NCI-H1436 (cell line): ENCODE measurements around the gene SLCO2B1.
A peak's percentile ranks its signal among the peaks of the same experiment; 100 is the strongest.

Experiments
- DNase-seq: peaks from one replicate; lab custom pipeline; 2025; lab: John Stamatoyannopoulos, UW

Gene SLCO2B1

DNA sequence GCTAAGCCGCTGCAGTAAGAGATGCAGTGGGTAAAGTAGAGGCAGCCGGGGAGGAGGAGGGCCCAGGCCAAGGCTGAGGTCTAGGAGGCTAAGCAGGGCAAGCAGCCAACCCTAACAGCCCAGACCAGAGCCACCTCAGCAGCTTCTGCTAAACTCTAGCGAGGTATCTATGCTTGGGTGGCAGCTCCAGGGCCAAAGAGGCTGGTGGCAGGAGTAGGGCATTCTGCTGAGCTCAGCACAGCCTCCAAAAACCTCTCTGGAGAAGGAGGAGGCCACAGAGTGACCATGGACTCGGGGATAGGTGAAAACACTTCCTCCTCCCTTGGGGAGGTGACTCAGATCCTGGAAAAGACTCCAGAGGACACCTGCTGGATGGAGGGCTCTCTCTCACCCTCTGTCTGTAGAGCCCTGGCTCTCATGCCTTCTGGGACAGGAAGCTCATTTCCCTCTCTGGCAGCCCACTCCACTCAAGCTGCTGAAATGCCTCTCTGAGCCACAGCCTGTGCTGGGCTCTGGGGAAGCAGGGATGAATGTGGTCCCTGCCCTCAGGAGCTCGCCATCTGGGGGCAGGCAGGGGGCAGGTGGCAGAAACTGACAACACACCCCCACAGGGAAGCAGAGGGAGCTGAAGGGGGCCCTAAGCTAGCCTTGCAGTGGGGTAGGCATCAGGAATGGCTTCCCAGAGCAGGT is 73.2 kb downstream of the SLCO2B1 start:
- no peak for DNase-seq

DNA sequence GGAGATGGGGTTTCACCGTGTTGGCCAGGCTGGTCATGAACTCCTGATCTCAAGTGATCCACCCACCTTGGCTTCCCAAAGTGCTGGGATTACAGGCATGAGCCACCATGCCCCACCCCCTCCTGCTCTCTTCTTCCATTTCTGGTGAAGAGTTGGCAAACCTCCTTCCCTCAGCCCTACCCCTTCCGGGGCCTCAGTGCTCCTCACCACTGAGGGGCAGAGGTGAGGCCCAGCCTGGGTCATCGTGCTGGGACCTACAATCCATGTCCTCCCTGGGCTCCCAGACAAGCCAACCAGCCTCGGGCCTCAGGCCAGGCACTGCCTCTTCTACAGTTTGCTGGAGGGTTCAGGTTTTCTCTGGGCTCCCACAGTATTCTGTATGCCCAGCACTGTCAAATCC is 74.9 kb downstream of the SLCO2B1 start:
- no peak for DNase-seq

DNA sequence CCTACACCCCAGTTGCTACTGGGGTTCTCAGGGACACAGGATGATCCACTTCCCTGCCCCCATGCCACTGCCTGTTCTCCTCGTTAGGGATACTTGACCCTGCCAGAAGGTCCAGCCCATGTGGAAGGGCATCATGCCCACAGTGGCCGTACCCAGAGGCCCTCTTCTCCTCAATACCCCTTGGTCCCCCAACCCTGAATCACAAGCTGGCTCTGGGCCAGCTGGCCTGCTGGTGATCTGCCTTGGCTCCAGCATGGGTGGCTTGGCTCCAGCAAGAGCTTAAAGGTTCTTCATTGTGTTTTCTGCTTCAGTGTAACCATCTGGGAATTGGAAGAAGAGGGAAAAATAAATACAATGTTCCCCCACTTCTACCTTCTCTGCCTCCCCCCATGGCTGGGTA is 78.6 kb downstream of the SLCO2B1 start:
- no peak for DNase-seq

DNA sequence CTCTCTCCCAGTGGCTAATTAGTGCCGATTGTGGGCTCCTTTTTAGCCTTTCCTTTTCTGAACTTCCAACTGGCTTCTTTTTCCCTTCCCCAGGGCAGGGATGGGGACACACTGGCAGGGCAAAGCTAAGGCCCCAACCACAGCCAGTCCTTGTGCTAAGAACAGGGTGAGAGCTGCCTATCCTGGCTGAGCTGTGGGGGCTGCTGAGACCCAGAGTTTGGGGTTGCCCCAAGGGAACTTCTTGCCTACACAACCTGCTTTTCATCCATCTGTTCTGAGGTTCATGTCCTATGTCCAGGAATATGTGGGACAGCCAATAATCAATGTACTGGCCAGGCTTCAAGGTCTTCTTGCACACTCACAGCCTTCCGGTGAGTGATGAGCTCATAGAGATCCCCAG is 79.7 kb downstream of the SLCO2B1 start:
- no peak for DNase-seq

DNA sequence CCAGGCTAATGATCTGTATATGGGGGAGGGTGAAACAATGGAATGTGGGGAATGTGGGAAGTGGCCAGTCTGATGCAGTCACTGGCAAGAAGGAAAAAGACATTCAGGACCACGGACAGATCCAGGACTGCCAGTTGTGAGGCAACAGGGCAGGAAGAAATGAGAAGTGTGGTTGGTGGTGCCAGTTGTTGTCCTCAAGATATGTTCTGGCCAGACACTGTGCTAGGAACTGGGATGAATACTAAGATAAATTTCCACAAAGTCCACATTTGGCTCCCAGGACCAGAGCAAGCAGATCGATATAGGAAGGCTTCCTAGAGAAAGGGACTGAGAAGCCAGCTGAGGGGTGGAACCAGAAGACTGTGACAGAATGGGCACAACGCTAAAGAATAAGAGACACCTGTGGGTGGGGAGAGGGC is 82.9 kb downstream of the SLCO2B1 start:
- no peak for DNase-seq

DNA sequence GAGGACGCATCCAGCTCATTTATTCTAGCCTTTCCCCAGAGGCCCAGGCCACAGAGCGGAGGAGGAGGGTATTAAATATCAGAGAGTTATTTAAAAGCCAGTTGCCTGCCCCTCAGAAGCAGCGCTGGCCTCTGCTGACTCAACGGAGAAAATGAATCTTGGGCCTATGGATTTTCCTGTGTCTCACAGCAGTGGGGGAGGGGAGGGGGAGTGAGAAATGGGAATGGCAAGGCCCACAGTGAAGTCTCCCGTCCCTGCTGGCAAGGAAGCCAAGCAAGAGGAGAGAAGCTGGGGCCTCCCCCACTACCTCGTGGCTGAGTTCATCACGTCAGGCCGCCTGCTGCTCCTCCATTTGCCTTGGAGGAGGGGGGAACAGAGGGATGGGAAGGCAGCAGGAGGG is 85.2 kb downstream of the SLCO2B1 start:
- no peak for DNase-seq

DNA sequence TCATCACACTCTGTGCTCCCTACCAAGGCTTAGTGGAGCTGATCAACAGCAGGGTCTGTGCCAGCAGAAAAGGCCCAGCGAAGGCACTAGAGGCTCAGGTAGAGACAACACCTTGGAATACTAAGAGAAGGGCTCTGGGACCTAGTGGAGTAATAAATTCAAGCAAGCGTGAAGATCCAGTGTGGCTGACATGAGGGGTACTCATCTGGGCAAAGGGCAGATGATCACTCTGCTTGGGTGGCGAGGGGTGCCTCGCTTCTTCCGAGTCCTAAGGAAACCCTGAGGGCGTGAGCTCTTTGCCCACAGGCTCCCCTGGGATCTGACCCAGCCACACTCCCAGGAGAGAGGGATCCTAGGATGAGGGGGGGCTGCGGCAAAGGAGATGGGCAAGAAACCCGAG is 86.1 kb downstream of the SLCO2B1 start:
- no peak for DNase-seq

DNA sequence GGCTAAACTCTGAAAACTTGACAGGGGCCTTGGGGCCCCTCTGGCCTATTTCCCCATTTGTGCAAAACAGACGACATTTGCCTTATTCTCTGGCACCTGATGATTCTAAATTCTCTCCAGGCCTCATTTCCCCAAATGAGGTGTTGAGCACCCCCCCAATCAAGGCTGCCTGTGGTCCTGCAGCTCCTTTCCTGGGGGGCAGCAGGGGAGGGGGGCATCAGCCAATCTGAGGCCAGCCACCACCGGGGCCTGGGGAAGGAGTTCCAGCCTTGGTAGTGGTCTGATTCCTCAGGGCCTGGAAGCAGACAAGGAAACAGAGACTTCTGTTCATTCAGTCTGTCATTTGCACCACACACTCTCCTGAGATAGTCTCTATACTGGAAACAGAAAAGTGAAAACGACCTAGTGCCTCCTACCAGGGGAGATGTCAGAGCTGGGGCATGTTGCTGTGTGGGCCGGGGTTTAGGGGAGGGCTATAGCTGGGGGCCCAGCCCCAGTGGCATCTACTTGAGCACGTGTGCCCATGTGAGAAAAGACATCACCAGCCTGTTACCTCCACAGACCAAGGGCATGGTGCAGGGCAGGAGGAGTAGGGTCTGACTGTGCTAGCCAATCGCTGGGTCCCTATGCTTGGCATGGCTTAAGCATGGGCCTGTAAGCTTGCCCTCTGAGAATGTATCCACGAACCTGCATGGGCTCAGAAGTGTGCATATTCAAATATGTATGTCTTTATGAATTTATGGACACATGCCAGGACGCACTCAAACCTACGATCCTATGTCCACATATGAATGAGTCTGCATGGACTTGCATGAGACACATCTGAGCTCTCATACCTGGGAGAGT is 87.9 kb downstream of the SLCO2B1 start:
- no peak for DNase-seq

DNA sequence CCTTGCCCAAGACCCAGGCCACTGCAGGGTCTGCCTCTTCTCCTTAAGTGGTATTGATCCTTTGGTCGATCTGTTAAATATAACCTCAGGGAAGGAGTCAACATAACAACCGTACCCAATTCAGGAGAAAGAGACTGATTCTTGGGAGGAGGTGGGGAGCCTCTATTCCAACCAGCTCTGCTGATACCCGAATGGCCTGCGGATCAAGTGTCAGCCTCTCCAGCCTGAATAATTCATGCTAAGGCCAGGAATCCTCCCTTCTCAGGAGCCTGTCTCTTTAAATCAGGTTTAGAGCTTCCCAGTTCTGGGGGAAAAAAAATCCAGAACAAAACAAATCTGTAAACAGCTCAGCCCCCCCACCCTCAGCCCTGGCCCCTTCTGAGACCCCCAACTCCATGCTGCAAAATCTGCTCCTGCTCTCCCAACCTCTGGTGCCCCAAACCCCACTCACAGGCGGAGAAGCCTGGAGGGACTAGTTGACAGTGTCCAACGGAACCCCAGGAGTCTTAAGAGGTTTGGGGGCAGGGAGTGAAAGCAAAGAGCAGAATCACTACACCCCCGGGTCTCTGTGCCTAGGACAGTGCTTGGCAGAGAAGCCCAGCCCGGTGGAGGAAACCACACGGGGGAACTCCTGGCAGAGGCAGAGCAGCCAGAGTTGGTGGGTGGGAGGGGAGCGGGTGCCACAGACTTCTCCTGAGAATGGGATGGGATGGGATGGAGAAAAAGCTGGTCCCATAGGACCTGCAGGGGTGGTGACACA is 88.8 kb downstream of the SLCO2B1 start:
- DNase-seq: no peak

DNA sequence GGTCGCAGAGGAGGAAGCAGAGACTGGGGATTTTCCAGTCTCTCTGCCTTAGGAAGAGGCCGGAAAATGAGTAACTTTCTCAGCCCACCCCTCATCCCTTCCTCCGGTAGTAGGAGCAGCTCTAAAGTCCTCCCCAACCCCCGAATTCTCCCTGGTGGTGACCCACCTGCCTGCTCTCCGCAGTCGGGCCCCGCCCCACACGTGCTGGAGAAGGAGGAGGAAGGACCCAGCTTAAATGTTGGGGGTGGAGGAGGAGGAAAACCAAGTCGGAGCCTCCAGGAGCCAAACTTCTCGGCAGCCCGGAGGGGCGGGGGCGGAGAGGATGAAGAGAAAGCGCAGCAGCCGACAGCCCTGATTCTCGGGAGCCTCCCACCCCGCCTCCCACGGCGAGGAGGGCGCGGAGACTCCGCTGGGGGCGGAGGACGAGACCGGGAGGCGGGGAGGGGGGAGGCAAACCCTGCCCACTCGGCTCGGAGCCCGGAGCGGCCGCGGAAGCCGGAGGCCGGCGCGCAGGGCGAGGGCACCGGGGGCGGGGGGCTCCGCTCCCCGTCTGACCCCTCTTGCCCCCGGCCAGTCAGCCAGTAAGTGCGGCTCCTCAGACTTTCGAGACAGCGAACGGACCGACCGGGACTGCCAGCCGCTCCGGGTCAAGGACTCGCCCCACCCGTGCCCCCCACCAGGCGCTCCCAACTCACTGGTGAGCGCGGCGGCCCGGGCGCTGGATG is 89.6 kb downstream of the SLCO2B1 start, which contains the start of gene TPBGL:
TPBGL (plus strand) TSS at position 464 of the 725 bp plus-strand sequence. CDS start 276 bp downstream, outside the sequence.
- peak; percentile 23 for DNase-seq

DNA sequence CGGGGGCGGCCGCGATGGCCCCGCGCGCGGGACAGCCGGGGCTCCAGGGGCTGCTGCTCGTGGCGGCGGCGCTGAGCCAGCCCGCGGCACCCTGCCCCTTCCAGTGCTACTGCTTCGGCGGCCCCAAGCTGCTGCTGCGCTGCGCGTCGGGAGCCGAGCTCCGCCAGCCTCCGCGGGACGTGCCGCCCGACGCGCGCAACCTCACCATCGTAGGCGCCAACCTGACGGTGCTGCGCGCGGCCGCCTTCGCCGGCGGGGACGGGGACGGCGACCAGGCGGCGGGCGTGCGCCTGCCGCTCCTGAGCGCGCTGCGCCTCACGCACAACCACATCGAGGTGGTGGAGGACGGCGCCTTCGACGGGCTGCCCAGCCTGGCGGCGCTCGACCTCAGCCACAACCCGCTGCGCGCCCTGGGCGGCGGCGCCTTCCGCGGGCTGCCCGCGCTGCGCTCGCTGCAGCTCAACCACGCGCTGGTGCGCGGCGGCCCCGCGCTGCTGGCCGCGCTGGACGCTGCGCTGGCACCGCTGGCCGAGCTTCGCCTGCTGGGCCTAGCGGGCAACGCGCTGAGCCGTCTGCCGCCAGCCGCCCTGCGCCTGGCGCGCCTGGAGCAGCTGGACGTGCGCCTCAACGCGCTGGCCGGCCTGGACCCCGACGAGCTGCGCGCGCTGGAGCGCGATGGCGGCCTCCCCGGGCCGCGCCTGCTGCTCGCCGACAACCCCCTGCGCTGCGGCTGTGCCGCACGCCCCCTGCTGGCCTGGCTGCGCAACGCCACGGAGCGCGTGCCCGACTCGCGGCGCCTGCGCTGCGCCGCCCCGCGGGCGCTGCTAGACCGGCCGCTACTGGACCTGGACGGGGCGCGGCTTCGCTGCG is 90.4 kb downstream of the SLCO2B1 start:
- peak; percentile 71 for DNase-seq

DNA sequence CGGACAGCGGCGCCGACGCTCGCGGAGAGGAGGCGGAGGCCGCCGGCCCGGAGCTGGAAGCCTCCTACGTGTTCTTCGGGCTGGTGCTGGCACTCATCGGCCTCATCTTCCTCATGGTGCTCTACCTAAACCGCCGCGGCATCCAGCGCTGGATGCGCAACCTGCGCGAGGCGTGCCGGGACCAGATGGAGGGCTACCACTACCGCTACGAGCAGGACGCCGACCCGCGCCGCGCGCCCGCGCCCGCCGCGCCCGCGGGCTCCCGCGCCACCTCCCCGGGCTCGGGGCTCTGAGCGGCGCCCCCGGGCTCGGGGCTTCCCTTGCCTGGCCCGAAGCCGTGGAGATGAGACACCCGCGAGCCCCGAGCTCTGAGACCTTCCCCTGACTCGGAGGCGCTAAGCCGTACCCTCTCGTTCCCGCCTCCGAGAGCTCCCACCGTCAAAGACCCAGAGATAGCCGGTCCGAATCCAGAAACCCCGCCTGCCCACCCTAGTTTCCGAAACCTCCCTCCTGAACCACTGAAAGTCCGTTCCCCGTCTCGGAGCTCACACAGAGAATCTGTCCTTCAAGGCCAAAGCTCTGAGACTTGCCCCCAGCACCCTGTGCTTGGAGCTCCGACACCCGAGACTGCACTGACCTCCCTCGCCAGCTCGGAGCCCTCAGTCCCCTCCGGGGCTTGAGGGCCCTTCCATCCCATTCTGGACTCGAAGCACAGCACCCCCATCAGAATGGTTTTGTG is 91.2 kb downstream of the SLCO2B1 start:
- DNase-seq: peak; percentile 56

DNA sequence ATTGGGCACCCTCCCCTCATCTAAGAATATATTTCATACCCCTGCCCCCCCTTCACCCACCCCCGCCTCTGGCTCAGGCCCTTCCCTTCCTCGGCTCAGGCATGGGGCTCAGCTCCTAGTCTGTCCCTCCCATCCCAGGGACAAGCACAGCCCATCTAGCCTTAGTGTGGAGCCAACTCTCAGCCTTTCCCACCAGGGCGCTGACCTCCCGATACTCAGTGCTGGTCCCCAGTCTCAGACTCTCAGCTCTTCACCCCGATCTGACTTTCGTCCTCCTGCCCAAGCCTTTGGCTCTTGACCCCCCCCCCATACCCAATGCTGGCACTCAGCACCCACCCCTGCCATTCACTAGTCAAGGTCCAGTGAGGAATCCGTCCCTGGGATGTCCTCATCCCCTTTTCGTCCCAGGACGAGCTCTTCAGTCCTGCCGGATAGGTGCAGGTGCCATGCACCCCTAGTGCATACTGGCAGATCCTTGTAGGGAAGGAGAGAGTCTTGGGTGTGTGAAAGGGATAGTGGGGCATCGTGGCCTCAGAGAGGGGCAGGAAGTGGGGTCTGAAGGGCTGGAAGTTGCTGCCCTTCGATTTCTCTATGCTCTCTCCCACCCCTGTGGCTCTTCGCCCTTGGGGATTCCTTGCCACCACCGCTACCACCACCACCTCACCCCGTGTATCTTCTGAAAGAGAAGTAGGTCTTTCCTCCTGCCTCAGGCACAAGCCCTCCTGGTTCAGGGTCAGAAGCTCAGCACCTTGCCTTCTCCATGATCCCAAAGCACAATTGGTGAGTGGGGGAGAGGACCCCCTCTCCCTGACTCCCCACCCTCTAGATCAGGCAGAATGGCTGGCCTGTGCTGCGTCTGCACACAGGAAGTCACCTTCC is 92.1 kb downstream of the SLCO2B1 start:
- DNase-seq: no peak

DNA sequence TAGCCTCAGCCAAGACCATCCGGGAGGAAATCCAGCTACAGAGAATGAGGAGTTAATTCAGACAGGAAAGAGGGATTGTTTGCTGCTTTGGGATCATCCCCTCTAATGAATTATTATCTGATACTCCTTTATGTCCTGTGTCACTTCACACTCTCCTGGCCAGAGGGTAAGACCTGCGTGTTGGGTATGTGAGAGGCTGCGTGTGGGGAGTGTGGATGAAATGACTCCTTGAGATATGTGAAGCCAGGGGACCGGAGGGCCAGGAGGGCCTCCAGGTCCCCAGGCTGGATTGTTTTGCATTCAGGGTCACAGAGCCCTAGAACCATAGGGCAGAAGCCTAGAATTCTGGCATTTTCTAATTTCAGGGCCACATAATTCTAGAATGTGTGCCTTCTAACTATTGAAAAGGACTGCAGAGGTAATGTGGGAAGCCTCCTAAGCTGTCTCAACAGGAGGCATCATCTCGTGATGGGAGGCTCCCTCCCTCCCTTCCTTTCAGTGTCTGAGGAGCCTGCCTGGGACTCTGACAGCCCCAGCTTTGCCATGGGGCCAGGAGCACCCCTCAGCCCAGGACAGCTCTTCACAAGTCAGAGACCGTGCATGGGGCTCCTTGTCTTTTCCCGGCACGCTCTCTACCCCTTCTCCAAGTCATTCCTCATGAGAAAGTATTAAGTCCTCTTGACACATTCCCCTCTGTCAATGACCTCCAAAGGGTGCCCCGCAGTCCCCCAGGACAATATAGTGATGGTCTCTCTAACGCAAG is 93.3 kb downstream of the SLCO2B1 start:
- no peak for DNase-seq

DNA sequence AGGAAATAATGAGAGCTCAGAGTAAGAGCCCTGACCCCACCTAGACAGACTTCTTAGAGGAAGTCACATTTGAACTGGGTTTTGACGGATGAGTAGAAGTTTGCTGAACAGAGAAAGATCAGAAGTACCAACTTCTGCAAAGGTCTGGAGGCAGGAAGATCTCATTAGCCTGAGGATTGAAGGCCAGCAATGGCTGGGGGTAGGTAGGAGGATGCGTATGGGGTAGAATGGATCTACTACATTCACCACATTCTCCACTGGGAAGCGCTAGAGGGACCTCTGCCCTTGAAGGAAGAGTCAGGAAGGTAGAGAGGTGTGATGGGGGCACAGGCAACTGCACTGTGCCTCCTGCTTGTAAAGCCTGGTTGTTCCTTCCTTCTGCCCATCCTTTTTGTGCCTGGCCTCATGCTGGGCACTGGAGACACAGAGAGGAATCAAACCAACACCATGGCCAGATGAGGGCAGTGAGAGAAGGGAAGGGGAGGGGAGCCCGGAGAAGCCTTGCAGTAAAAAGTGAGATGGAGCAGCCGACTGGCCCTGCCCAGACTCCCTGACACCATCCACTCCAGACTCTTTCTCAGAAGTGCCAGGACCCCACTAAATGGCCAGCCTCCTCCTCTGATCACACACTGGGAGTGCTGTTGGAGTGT is 94.6 kb downstream of the SLCO2B1 start:
- no peak for DNase-seq

DNA sequence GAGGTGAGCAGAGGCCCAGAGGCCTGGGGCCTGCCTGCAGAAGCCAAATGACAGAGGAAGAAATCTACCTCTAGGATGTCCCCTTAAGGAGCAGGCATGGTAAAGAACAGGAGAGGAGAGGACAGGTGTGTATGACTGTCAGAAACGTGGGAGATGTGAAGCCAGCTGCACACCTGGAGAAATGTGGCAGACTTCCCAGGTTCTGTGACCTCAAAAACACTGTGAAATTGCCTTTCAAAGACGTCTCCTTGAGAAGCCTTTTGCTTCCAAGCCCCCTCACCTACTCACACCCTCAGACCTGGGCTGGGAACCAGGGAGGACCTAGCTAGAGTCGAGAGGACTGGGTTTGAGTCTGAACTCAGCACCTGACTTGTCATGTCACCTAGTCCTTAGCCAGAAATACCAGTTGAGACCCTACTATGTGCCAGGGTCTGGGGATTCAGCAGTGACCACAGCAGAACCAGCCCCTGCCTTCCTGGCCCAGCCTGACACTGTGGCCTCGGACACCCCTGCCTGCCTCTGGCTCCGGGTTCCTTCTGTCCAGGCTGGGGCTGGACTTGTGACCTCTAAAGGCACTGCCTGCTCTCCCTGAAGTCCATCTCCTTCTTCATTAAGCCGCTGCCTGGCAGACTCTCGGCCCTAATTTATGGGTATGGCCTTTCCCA is 95.2 kb downstream of the SLCO2B1 start:
- no peak for DNase-seq

DNA sequence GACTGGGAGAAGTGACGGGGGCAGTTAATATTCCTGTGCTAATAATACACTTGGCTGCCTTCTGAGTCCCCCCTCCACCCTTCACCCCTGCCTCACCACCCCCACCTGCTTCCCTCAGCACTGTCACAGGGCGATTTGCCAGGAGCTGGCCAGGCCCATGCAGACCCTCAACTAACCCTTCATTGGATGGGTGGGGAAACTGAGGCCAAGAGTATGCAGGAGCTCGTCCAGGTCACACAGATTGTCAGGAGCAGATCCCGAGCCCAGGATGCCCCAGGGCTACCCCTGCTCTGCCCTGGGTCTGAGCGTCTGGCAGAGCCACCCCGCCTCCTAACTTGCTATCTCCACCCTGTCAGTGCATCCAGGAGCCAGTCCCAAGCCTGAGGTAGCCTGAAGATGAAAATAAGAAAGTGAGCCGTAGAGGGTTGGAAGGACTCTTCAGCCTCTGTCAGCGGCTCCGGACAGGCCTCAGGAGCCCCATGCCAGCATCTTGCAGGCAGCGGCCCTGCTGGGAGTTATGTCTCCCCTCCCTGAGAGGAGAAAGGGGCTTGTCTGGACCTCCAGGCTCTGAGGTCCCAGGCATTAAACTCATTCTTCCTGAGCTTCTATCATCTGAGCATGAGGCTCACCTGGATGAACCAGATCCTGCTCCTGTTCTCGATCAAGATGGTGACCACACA is 95.9 kb downstream of the SLCO2B1 start:
- DNase-seq: no peak
